ENCODE measurements around the gene SYNCRIP.
"Not testable (repeated sequence)": the region's sequence is repeated elsewhere in the genome, so short reads cannot be mapped to it uniquely, and the experiment has no call there.

SYNCRIP gene

GRCh38 chr6:85593438-85594196 is 49.1 kb downstream of the SYNCRIP start, which contains the start of gene SNX14:
TSS of gene SNX14 (minus strand) at chr6:85593858. CDS start at chr6:85593718, 140 bp downstream.
- DNase-seq (ENCODE audit: low spot score): peak; percentile 91

DNA sequence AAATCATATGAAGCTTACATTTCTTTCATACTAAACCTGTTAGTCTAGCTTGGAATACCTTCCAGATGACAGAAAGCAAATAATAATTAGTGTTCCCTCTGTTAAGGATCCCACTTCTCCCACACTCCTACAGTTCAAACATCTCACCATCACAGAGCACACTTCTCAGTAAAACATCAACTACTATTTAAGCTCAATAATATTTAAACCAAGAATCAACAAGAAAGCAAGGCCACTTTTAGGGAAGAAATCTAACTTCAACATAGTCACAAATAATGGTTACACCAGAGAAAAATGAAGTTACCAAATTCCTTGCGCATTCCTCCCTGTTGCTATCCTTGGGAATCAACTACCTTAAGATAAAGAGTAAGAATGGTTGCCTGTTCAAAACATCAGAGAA is 50.7 kb downstream of the SYNCRIP start:
- no peak for DNase-seq (ENCODE audit: low spot score)

DNA sequence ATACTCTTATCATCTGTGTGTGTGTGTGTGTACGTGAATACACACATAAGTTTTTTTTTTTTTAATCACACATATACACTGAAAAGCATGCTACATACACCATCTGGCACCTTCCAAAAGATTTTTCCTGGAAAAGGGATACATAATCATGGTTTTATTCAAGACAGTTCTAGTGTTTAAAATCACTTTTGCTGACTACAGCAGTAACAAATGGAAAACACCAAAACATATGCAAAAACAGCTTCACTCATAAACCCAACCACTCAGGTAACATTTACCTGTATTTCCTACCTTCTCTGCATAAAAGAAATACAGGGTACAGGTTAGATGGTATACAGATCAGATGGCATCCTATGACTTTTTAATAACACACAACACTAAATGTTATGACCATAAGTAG is 51.5 kb downstream of the SYNCRIP start:
- no peak for DNase-seq (ENCODE audit: low spot score)

GRCh38 chr6:85585741-85586140 is 56.9 kb downstream of the SYNCRIP start:
- no peak for DNase-seq (ENCODE audit: low spot score)

GRCh38 chr6:85582832-85583231 is 59.9 kb downstream of the SYNCRIP start:
- DNase-seq (ENCODE audit: low spot score): not testable (repeated sequence)

- DNase-seq (ENCODE audit: low spot score): no peak
Measured at GRCh38 chr6:85581572-85581971, 61.1 kb downstream of the SYNCRIP start.

- no peak for DNase-seq (ENCODE audit: low spot score)
Measured at GRCh38 chr6:85580878-85581267, 61.8 kb downstream of the SYNCRIP start.

DNA sequence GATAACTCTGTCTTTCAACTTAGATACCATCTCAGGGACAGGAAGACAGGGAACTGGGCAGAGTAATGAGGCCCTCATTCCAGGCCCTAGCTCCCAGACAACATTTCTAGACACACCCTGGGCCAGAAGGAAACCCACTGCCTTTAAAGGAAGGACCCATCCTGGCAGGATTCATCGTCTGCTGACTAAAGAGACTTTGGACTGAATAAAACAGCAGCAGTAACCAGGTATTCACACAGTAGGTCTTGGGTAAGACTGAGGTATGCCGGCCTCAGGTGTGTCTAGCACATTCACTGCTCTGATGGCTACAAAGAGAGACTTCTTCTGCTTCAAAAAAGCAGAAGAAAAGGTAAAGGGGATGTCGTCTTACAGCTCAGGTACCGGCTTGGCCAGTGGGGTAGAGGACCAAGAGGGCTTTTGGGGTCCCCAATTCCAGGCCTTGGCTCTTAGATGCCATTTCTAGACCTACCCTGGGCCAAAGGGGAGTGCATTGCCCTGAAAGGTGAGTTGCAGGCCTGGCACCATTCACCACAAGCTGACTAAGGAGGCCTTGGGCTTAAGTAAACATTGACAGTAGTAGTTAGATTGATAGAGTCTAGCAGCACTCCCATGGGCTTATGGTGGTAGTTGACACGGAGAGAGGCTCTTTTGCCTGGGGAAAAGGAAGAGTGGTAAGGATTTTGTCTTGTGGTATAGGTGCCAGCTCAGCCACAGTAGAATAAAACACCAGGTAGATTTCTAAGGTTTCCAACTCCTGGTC is 62.4 kb downstream of the SYNCRIP start:
- DNase-seq (ENCODE audit: low spot score): no peak

DNA sequence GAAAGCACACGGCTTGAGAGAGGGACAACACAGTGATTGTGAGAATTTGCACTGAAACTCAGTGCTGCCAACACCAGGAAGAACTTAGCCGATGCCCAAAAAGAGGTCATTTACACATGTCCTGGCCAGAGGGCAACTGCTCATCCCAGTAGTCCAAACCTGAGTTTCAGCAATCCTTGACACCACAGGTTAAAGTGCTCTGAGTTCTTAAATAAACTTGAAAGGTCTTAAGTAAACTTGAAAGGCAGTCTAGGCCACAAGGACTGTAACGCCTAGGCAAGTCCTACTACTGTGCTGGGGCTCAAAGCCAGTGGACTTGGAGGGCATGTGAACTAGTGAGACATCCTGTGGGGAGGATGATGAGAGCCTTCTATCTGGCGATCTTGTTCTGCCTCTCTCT is 63.1 kb downstream of the SYNCRIP start:
- no peak for DNase-seq (ENCODE audit: low spot score)

DNA sequence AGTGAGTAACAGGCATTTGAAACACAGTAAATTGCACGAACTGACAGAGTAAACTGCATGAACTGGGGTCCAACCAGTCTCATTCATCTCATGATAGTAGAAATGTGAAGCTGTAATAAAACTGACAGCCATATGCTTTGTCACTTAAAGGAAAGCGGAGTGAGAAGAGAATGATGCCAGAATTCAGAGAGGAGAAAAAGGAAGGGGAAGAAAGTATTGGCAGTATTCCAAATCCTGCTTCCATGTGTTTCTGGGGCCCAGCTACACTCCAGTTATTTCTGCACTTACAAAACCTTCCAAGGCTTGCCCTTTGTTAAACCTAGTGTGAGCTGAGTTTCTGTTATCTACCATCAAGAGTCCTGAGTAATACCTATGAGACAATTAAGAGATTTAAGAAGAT is 66.2 kb downstream of the SYNCRIP start:
- no peak for DNase-seq (ENCODE audit: low spot score)

- DNase-seq (ENCODE audit: low spot score): no peak
Measured at GRCh38 chr6:85574932-85575598, 67.6 kb downstream of the SYNCRIP start.

DNA sequence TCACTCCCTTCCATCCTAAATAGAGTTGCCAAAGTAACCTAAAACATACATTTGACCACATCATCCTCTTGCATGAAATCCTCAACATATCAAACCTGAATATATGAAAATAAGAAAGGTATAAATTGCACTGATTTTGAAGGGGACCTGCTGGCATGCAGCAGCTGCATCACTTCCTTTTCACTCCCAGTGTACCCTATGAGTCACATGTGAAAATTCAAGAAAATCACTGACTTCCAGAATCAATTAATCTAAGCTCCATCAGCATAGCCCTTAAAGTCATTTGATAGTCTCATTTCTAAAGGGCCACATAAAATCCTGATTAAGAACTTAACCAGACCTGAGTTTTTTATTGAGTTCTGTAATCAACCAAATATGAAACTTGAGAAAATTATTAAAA is 73.4 kb downstream of the SYNCRIP start:
- no peak for DNase-seq (ENCODE audit: low spot score)

DNA sequence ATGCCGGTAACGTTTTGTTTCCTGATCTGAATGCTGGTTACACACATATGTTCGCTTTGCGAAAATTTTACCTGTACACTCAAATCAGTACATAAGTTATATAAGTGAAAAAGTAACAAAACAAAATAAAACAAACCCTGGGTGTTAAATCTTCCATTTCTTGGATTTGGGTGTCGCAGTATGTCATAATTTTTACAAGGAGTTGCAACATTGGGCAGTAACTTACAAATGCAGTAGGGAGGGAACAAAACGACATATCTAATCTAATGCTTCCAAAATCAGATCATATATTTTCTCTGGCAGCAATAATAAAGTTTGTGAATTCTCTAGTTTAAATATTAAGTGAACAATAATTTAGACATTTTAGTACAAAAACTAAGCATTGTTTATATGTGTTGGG is 74.3 kb downstream of the SYNCRIP start:
- DNase-seq (ENCODE audit: low spot score): no peak

DNA sequence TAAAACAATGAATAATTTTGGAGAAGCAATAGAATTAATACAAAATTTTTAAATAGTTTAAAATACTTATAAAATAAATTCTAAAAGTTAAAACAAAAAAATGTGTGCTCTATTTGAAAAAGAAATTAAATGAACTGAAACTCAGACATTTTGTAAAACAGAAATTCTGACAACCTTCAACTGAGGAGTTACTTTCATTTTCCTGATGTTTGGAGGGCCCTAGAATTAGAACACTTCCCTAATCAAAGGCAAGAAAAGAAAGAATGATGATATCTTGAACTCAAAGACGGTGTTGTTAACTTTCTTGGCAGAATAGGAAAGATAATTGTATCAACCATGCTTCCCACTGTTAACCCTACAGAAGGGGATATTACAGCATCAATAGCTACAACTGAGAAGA is 77.0 kb downstream of the SYNCRIP start:
- DNase-seq (ENCODE audit: low spot score): no peak

DNA sequence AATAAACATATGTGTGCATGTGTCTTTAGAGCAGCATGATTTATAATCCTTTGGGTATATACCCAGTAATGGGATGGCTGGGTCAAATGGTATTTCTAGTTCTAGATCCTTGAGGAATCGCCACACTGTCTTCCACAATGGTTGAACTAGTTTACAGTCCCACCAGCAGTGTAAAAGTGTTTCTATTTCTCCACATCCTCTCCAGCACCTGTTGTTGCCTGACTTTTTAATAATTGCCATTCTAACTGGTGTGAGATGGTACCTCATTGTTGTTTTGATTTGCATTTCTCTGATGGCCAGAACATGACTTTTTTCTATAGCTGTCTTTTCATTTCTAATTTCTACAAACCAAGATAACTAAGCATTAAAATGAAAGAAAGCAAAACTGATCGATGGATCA is 78.5 kb downstream of the SYNCRIP start:
- not testable (repeated sequence) for DNase-seq (ENCODE audit: low spot score)

Measured in D341Med (cell line).